ENCODE data around the gene IDE. TPM values are rescaled to one million over a fixed set of nuclear protein-coding genes. Genes with fewer than 3 reads are reported as not detected.
"Not testable (repeated sequence)": the region's sequence is repeated elsewhere in the genome, so short reads cannot be mapped to it uniquely, and the experiment has no call there.

The IDE gene
- total RNA-seq, 1 donor from 2014 or later = 17.2 TPM

- no peak for DNase-seq
- Mint-ChIP-seq H3K4me3 (ENCODE audit: unreplicated experiment) (no peak overlapping the region), H3K27ac (ENCODE audit: unreplicated experiment) (no peak overlapping the region), H3K4me1 (ENCODE audit: low read depth, unreplicated experiment) (no peaks in the 10 kb centered on the region), H3K9me3 (ENCODE audit: unreplicated experiment) (no peaks in the 10 kb centered on the region), H3K27me3 (ENCODE audit: unreplicated experiment) (peaks cover 1% of the 10 kb centered on the region), H3K36me3 (ENCODE audit: unreplicated experiment) (no peaks in the 10 kb centered on the region)
- TF ChIP-seq CTCF (IDR thresholded peaks at IDR 0.05; ENCODE audit: partially characterized antibody, unreplicated experiment) = no peak
Measured at GRCh38 chr10:92464364-92464763, 109.5 kb downstream of the IDE start.

GRCh38 chr10:92463582-92463981 is 110.3 kb downstream of the IDE start:
- Mint-ChIP-seq H3K4me1 (ENCODE audit: low read depth, unreplicated experiment) (no peaks in the 10 kb centered on the region), H3K27me3 (ENCODE audit: unreplicated experiment) (peaks cover 1% of the 10 kb centered on the region), H3K27ac (ENCODE audit: unreplicated experiment) (no peak overlapping the region), H3K4me3 (ENCODE audit: unreplicated experiment) (no peak overlapping the region), H3K9me3 (ENCODE audit: unreplicated experiment) (no peaks in the 10 kb centered on the region), H3K36me3 (ENCODE audit: unreplicated experiment) (no peaks in the 10 kb centered on the region)
- no peak for DNase-seq
- no peak for TF ChIP-seq CTCF (IDR thresholded peaks at IDR 0.05; ENCODE audit: partially characterized antibody, unreplicated experiment)

- not testable (repeated sequence) for DNase-seq; H3K27ac Mint-ChIP-seq (ENCODE audit: unreplicated experiment); H3K9me3 Mint-ChIP-seq (ENCODE audit: unreplicated experiment); H3K36me3 Mint-ChIP-seq (ENCODE audit: unreplicated experiment); H3K4me1 Mint-ChIP-seq (ENCODE audit: low read depth, unreplicated experiment); H3K4me3 Mint-ChIP-seq (ENCODE audit: unreplicated experiment); H3K27me3 Mint-ChIP-seq (ENCODE audit: unreplicated experiment)
Measured at GRCh38 chr10:92454955-92455354, 118.9 kb downstream of the IDE start.

- TF ChIP-seq CTCF (IDR thresholded peaks at IDR 0.05; ENCODE audit: partially characterized antibody, unreplicated experiment) = no peak
- DNase-seq = no peak
- Mint-ChIP-seq H3K4me3 (ENCODE audit: unreplicated experiment) (no peak overlapping the region), H3K27me3 (ENCODE audit: unreplicated experiment) (no peaks in the 10 kb centered on the region), H3K9me3 (ENCODE audit: unreplicated experiment) (no peaks in the 10 kb centered on the region), H3K36me3 (ENCODE audit: unreplicated experiment) (no peaks in the 10 kb centered on the region), H3K27ac (ENCODE audit: unreplicated experiment) (no peak overlapping the region), H3K4me1 (ENCODE audit: low read depth, unreplicated experiment) (no peaks in the 10 kb centered on the region)
Measured at GRCh38 chr10:92452313-92452712, 121.6 kb downstream of the IDE start.

- Mint-ChIP-seq H3K9me3 (ENCODE audit: unreplicated experiment) (no peaks in the 10 kb centered on the region), H3K27ac (ENCODE audit: unreplicated experiment) (no peak overlapping the region), H3K36me3 (ENCODE audit: unreplicated experiment) (no peaks in the 10 kb centered on the region), H3K4me1 (ENCODE audit: low read depth, unreplicated experiment) (no peaks in the 10 kb centered on the region), H3K27me3 (ENCODE audit: unreplicated experiment) (no peaks in the 10 kb centered on the region), H3K4me3 (ENCODE audit: unreplicated experiment) (no peak overlapping the region)
- no peak for TF ChIP-seq CTCF (IDR thresholded peaks at IDR 0.05; ENCODE audit: partially characterized antibody, unreplicated experiment)
- DNase-seq = no peak
Measured at GRCh38 chr10:92451431-92451830, 122.5 kb downstream of the IDE start.

- no peaks in the 10 kb centered on the region for H3K9me3 Mint-ChIP-seq (ENCODE audit: unreplicated experiment)
- H3K27me3 Mint-ChIP-seq (ENCODE audit: unreplicated experiment) = no peaks in the 10 kb centered on the region
- no peak overlapping the region for H3K4me3 Mint-ChIP-seq (ENCODE audit: unreplicated experiment)
- H3K4me1 Mint-ChIP-seq (ENCODE audit: low read depth, unreplicated experiment) = no peaks in the 10 kb centered on the region
- H3K36me3 Mint-ChIP-seq (ENCODE audit: unreplicated experiment) = no peaks in the 10 kb centered on the region
- TF ChIP-seq CTCF (IDR thresholded peaks at IDR 0.05; ENCODE audit: partially characterized antibody, unreplicated experiment) = no peak
- DNase-seq = no peak
- H3K27ac Mint-ChIP-seq (ENCODE audit: unreplicated experiment) = no peak overlapping the region
Measured at GRCh38 chr10:92450896-92451295, 123.0 kb downstream of the IDE start.

All from glutamatergic neuron (in vitro differentiated cells).